Measurements from ENCODE around the gene ARG2. TPM values are rescaled to one million over a fixed set of nuclear protein-coding genes. Genes with fewer than 3 reads are reported as not detected.

Gene ARG2
- total and polyA plus RNA-seq, 9 of the 15 experiments (the other 6 are each of a cell fraction or from before 2014, with no cell fraction given) = 6.2 to 75.0 (median 17.8) TPM

- no peak for TF ChIP-seq MBD1 (CRISPR knock-in tag; IDR thresholded peaks at IDR 0.05)
- no peak for TF ChIP-seq ZKSCAN8 (CRISPR knock-in tag; IDR thresholded peaks at IDR 0.05)
- no peak for TF ChIP-seq ZNF583 (CRISPR knock-in tag; IDR thresholded peaks at IDR 0.05)
- TF ChIP-seq ZNF133 (CRISPR knock-in tag; IDR thresholded peaks at IDR 0.05) = no peak
- TF ChIP-seq NCOA2 (IDR thresholded peaks at IDR 0.05; ENCODE audit: partially characterized antibody in 2 of 2) = no peak
- TF ChIP-seq ZNF436 (CRISPR knock-in tag; IDR thresholded peaks at IDR 0.05) = no peak
- TF ChIP-seq PREB (CRISPR knock-in tag; IDR thresholded peaks at IDR 0.05) = no peak
- TF ChIP-seq TOE1 (IDR thresholded peaks at IDR 0.05; ENCODE audit: borderline replicate concordance) = no peak
- TF ChIP-seq TOE1 (CRISPR knock-in tag; IDR thresholded peaks at IDR 0.05; ENCODE audit: borderline replicate concordance, low read depth) = no peak
- TF ChIP-seq CTBP1 (IDR thresholded peaks at IDR 0.05; ENCODE audit: borderline replicate concordance) = peak; percentile 83
- peak; percentile 37; the same call in 1 of the 2 replicates for TF ChIP-seq EP400 (IDR thresholded peaks at IDR 0.05)
- TF ChIP-seq GTF2B (IDR thresholded peaks at IDR 0.05; ENCODE audit: extremely low read depth, insufficient read length) = no peak
- TF ChIP-seq HDAC3 (IDR thresholded peaks at IDR 0.05; ENCODE audit: borderline replicate concordance, partially characterized antibody) = no peak
- TF ChIP-seq TCF7L2 (IDR thresholded peaks at IDR 0.05; ENCODE audit: low read depth, low read length) = no peak
- TF ChIP-seq THRAP3 (IDR thresholded peaks at IDR 0.05; ENCODE audit: borderline replicate concordance) = no peak
- TF ChIP-seq TAF1 (IDR thresholded peaks at IDR 0.05; ENCODE audit: control insufficient read depth, extremely low read depth, insufficient read depth, low read length, severe bottlenecking) = no peak
- TF ChIP-seq CXXC5 (CRISPR knock-in tag; IDR thresholded peaks at IDR 0.05) = peak; percentile 90
- no peak for TF ChIP-seq MAFF (IDR thresholded peaks at IDR 0.05; ENCODE audit: low read length)
- TF ChIP-seq MYNN (IDR thresholded peaks at IDR 0.05) = no peak
- TF ChIP-seq MYNN (CRISPR knock-in tag; IDR thresholded peaks at IDR 0.05) = no peak
- no peak for TF ChIP-seq SMAD2 (IDR thresholded peaks at IDR 0.05; ENCODE audit: low read depth, low read length)
- no peak for TF ChIP-seq HOXB6 (CRISPR knock-in tag; IDR thresholded peaks at IDR 0.05; ENCODE audit: borderline replicate concordance)
- TF ChIP-seq MTA1 (IDR thresholded peaks at IDR 0.05; ENCODE audit: borderline replicate concordance) = 0 out of 2 replicates have a peak, but pooled peaks have one; percentile 22
- TF ChIP-seq ZNF140 (CRISPR knock-in tag; IDR thresholded peaks at IDR 0.05) = no peak
- TF ChIP-seq SNIP1 (IDR thresholded peaks at IDR 0.05; ENCODE audit: low read depth) = no peak
- no peak for TF ChIP-seq PCBP2 (IDR thresholded peaks at IDR 0.05; ENCODE audit: low read depth, low read length, poor library complexity, severe bottlenecking)
- TF ChIP-seq NBN (IDR thresholded peaks at IDR 0.05; ENCODE audit: low read depth) = peak; percentile 99
- TF ChIP-seq RBFOX2 (IDR thresholded peaks at IDR 0.05; ENCODE audit: low read depth, low read length) = peak; percentile 93
Measured at GRCh38 chr14:67619446-67620216, at the start of gene ARG2 (continued).
